Omental fat pad (tissue), 4 donors: ENCODE results near the gene DENND1A. TPM values are rescaled to one million over a fixed set of nuclear protein-coding genes. Genes with fewer than 3 reads are reported as not detected.

Experiments
- ATAC-seq: fragments of 150-250 bp; one replicate; pipeline ENCODE4 v1.9.1; 2016; ENCODE audit warnings: mild to moderate bottlenecking, moderate library complexity; ENCODE audit not compliant: low FRiP score
- DNase-seq: peaks from one replicate; pipeline ENCODE4 v3.0.0-alpha.2; 2019; ENCODE audit warnings: low spot score
- CTCF ChIP-seq, 3 donors: fragments of 450-650 bp; IDR thresholded peaks; one replicate each; pipeline ENCODE4 v1.5.1; 2016 to 2017; ENCODE audit warnings: antibody characterized with exemption in 3 of 3, mild to moderate bottlenecking in 3 of 3, moderate library complexity in 2 of 3
- total RNA-seq, 4 donors: library from RNA; depleted of rRNA; stranded (reverse); fragments of >200 nt; gene quantifications; one replicate each; pipeline ENCODE4 v1.1.0, GENCODE V29; 2016

Gene DENND1A
- total RNA-seq, 4 donors from 2014 or later = 15.2 to 22.8 (median 20.7) TPM

- peak in 1 of 3 donors; percentile 83 for TF ChIP-seq CTCF (IDR thresholded peaks at IDR 0.05)
- peak; percentile 45 for ATAC-seq
- DNase-seq = peak; percentile 72
Observed at GRCh38 chr9:123353984-123354591, 575.8 kb downstream of the DENND1A start.

GRCh38 chr9:123353041-123353440 lies 576.9 kb downstream of the DENND1A start:
- ATAC-seq (no peak), DNase-seq (no peak)
- no peak for TF ChIP-seq CTCF (IDR thresholded peaks at IDR 0.05)

- no peak for TF ChIP-seq CTCF (IDR thresholded peaks at IDR 0.05)
Observed at GRCh38 chr9:123350590-123351310, 579.2 kb downstream of the DENND1A start.

GRCh38 chr9:123349691-123350480 lies 580.0 kb downstream of the DENND1A start:
- no peak for DNase-seq
- peak in 1 of 3 donors; percentile 42 for TF ChIP-seq CTCF (IDR thresholded peaks at IDR 0.05)
- ATAC-seq = peak; percentile 39

More at GRCh38 chr9:123350590-123351310, 579.2 kb downstream of the DENND1A start:
- DNase-seq = no peak
- no peak for ATAC-seq

- DNase-seq (no peak), ATAC-seq (no peak)
- TF ChIP-seq CTCF (IDR thresholded peaks at IDR 0.05) = no peak
Observed at GRCh38 chr9:123349033-123349432, 580.9 kb downstream of the DENND1A start.

- TF ChIP-seq CTCF (IDR thresholded peaks at IDR 0.05) = no peak
- no peak for DNase-seq
- ATAC-seq = no peak
Observed at GRCh38 chr9:123348317-123348992, 581.5 kb downstream of the DENND1A start.
